Measurements from ENCODE around the gene MLC1.

MLC1 gene

GRCh38 chr22:50074551-50075530, 10.4 kb downstream of the MLC1 start:
- Histone ChIP-seq H3K4me2 (ENCODE audit: low read depth, low read length, poor library complexity, severe bottlenecking) (no peak overlapping the region), H3K4me1 (ENCODE audit: insufficient read depth, low read length, poor library complexity, severe bottlenecking) (no peaks in the 10 kb centered on the region), H3F3A (ENCODE audit: low read depth) (no peaks in the 10 kb centered on the region), H3K27me3 (ENCODE audit: insufficient read depth, low read length, poor library complexity, severe bottlenecking) (no peaks in the 10 kb centered on the region), H2AFZ (ENCODE audit: low read length) (no peak overlapping the region), H4K20me1 (ENCODE audit: insufficient read depth, low read length, poor library complexity, severe bottlenecking) (no peaks in the 10 kb centered on the region), H3K4me3 (ENCODE audit: low read length, poor library complexity, severe bottlenecking) (no peak overlapping the region), H3K36me3 (ENCODE audit: insufficient read depth, low read length) (no peaks in the 10 kb centered on the region), H3K9me2 (replicated peaks; ENCODE audit: low read depth, low read length) (no peaks in the 10 kb centered on the region), H3K79me2 (ENCODE audit: insufficient read depth, low read length) (no peaks in the 10 kb centered on the region), H3K9ac (ENCODE audit: low read depth, low read length, poor library complexity, severe bottlenecking) (no peak overlapping the region), H3K9me3 (ENCODE audit: insufficient read depth, low read depth, low read length) (no peaks in the 10 kb centered on the region)
- TF ChIP-seq CTCF (conservative IDR thresholded peaks at IDR 0.05; ENCODE audit: low read length): no peak
- no peak for TF ChIP-seq EZH2phosphoT487 (IDR thresholded peaks at IDR 0.05; ENCODE audit: borderline replicate concordance)

- TF ChIP-seq EZH2phosphoT487 (IDR thresholded peaks at IDR 0.05; ENCODE audit: borderline replicate concordance) (no peak), CTCF (conservative IDR thresholded peaks at IDR 0.05; ENCODE audit: low read length) (no peak)
These were observed 11.2 kb downstream of the MLC1 start for GRCh38 chr22:50074056-50074455.

GRCh38 chr22:50072714-50073538, 12.3 kb downstream of the MLC1 start:
- no peaks in the 10 kb centered on the region for H3K9me3 ChIP-seq (ENCODE audit: insufficient read depth, low read depth, low read length)

More at GRCh38 chr22:50074056-50074455, 11.2 kb downstream of the MLC1 start:
- Histone ChIP-seq H3K36me3 (ENCODE audit: insufficient read depth, low read length) (no peaks in the 10 kb centered on the region), H3K4me3 (ENCODE audit: low read length, poor library complexity, severe bottlenecking) (no peak overlapping the region), H3K9me2 (replicated peaks; ENCODE audit: low read depth, low read length) (no peaks in the 10 kb centered on the region), H3K79me2 (ENCODE audit: insufficient read depth, low read length) (no peaks in the 10 kb centered on the region), H3F3A (ENCODE audit: low read depth) (no peaks in the 10 kb centered on the region), H3K9ac (ENCODE audit: low read depth, low read length, poor library complexity, severe bottlenecking) (no peak overlapping the region), H3K27me3 (ENCODE audit: insufficient read depth, low read length, poor library complexity, severe bottlenecking) (no peaks in the 10 kb centered on the region), H4K20me1 (ENCODE audit: insufficient read depth, low read length, poor library complexity, severe bottlenecking) (no peaks in the 10 kb centered on the region), H2AFZ (ENCODE audit: low read length) (no peak overlapping the region), H3K4me1 (ENCODE audit: insufficient read depth, low read length, poor library complexity, severe bottlenecking) (no peaks in the 10 kb centered on the region), H3K4me2 (ENCODE audit: low read depth, low read length, poor library complexity, severe bottlenecking) (no peak overlapping the region), H3K9me3 (ENCODE audit: insufficient read depth, low read depth, low read length) (no peaks in the 10 kb centered on the region)

More at GRCh38 chr22:50072714-50073538, 12.3 kb downstream of the MLC1 start:
- Histone ChIP-seq H3K79me2 (ENCODE audit: insufficient read depth, low read length) (no peaks in the 10 kb centered on the region), H3K36me3 (ENCODE audit: insufficient read depth, low read length) (no peaks in the 10 kb centered on the region), H3K9me2 (replicated peaks; ENCODE audit: low read depth, low read length) (no peaks in the 10 kb centered on the region), H3K27me3 (ENCODE audit: insufficient read depth, low read length, poor library complexity, severe bottlenecking) (no peaks in the 10 kb centered on the region), H3K4me2 (ENCODE audit: low read depth, low read length, poor library complexity, severe bottlenecking) (no peak overlapping the region), H3K4me3 (ENCODE audit: low read length, poor library complexity, severe bottlenecking) (no peak overlapping the region), H3K4me1 (ENCODE audit: insufficient read depth, low read length, poor library complexity, severe bottlenecking) (no peaks in the 10 kb centered on the region), H3K9ac (ENCODE audit: low read depth, low read length, poor library complexity, severe bottlenecking) (no peak overlapping the region), H4K20me1 (ENCODE audit: insufficient read depth, low read length, poor library complexity, severe bottlenecking) (no peaks in the 10 kb centered on the region), H2AFZ (ENCODE audit: low read length) (no peak overlapping the region), H3F3A (ENCODE audit: low read depth) (no peaks in the 10 kb centered on the region)
- no peak for TF ChIP-seq EZH2phosphoT487 (IDR thresholded peaks at IDR 0.05; ENCODE audit: borderline replicate concordance)
- TF ChIP-seq CTCF (conservative IDR thresholded peaks at IDR 0.05; ENCODE audit: low read length): no peak
